Measurements from ENCODE around the gene CHST13.

CHST13 gene

GRCh38 chr3:126491221-126492013 lies 32.5 kb upstream of the CHST13 start:
- no peak for DNase-seq (ENCODE audit: extremely low spot score)
- no peak for TF ChIP-seq ELF4 (IDR thresholded peaks at IDR 0.05)
- TF ChIP-seq PKNOX1 (IDR thresholded peaks at IDR 0.05) = no peak
- TF ChIP-seq FOXK2 (IDR thresholded peaks at IDR 0.05) = no peak
- TF ChIP-seq BHLHE40 (IDR thresholded peaks at IDR 0.05; ENCODE audit: borderline replicate concordance) = no peak
- no peak for TF ChIP-seq HDGF (IDR thresholded peaks at IDR 0.05; ENCODE audit: borderline replicate concordance)
- TF ChIP-seq FOXA1 (IDR thresholded peaks at IDR 0.05) = no peak
- TF ChIP-seq CTBP1 (IDR thresholded peaks at IDR 0.05; ENCODE audit: borderline replicate concordance) = no peak
- TF ChIP-seq LEF1 (IDR thresholded peaks at IDR 0.05; ENCODE audit: borderline replicate concordance) = no peak
- TF ChIP-seq TARDBP (IDR thresholded peaks at IDR 0.05) = no peak
- no peak for TF ChIP-seq SP1 (IDR thresholded peaks at IDR 0.05)
- TF ChIP-seq SUZ12 (IDR thresholded peaks at IDR 0.05) = no peak
- TF ChIP-seq ZNF384 (IDR thresholded peaks at IDR 0.05) = no peak
- ChIA-PET CTCF (no interaction called here), POLR2A (interaction anchor here (1.3 kb wide), 1 partner anchor 15 kb away, joined by 4 read pairs; the partner anchor contains the start of gene ZXDC)

GRCh38 chr3:126493051-126493450 lies 30.9 kb upstream of the CHST13 start:
- DNase-seq (ENCODE audit: extremely low spot score) = no peak
- POLR2A ChIA-PET = no interaction called here
- TF ChIP-seq FOXK2 (IDR thresholded peaks at IDR 0.05) (no peak), L3MBTL2 (conservative IDR thresholded peaks at IDR 0.05) (no peak), HDGF (IDR thresholded peaks at IDR 0.05; ENCODE audit: borderline replicate concordance) (no peak), SP1 (IDR thresholded peaks at IDR 0.05) (no peak)
- CTCF ChIA-PET = no interaction called here

- CTCF ChIA-PET = no interaction called here
- TF ChIP-seq FOXA1 (IDR thresholded peaks at IDR 0.05) (no peak), ARNT (IDR thresholded peaks at IDR 0.05) (no peak), TARDBP (IDR thresholded peaks at IDR 0.05) (no peak), ELF4 (IDR thresholded peaks at IDR 0.05) (no peak)
- POLR2A ChIA-PET = no interaction called here
- no peak for DNase-seq (ENCODE audit: extremely low spot score)
These were observed 30.2 kb upstream of the CHST13 start for GRCh38 chr3:126493739-126494138.

- POLR2A ChIA-PET = no interaction called here
- DNase-seq (ENCODE audit: extremely low spot score) = no peak
- CTCF ChIA-PET = no interaction called here
- TF ChIP-seq CTBP1 (IDR thresholded peaks at IDR 0.05; ENCODE audit: borderline replicate concordance) (no peak), SUZ12 (IDR thresholded peaks at IDR 0.05) (no peak), ELF4 (IDR thresholded peaks at IDR 0.05) (no peak), ARNT (IDR thresholded peaks at IDR 0.05) (no peak), TARDBP (IDR thresholded peaks at IDR 0.05) (no peak), FOXM1 (IDR thresholded peaks at IDR 0.05; ENCODE audit: borderline replicate concordance) (no peak), SP1 (IDR thresholded peaks at IDR 0.05) (no peak), PKNOX1 (IDR thresholded peaks at IDR 0.05) (no peak), NFRKB (IDR thresholded peaks at IDR 0.05) (no peak), LEF1 (IDR thresholded peaks at IDR 0.05; ENCODE audit: borderline replicate concordance) (no peak), FOXA1 (IDR thresholded peaks at IDR 0.05) (no peak), HDGF (IDR thresholded peaks at IDR 0.05; ENCODE audit: borderline replicate concordance) (no peak), FOXK2 (IDR thresholded peaks at IDR 0.05) (no peak), BHLHE40 (IDR thresholded peaks at IDR 0.05; ENCODE audit: borderline replicate concordance) (no peak), ZNF384 (IDR thresholded peaks at IDR 0.05) (no peak)
These were observed 29.6 kb upstream of the CHST13 start for GRCh38 chr3:126494204-126494969.

GRCh38 chr3:126494970-126495230 lies 29.1 kb upstream of the CHST13 start:
- TF ChIP-seq SP1 (IDR thresholded peaks at IDR 0.05) (no peak), ARNT (IDR thresholded peaks at IDR 0.05) (no peak), TARDBP (IDR thresholded peaks at IDR 0.05) (no peak), FOXA1 (IDR thresholded peaks at IDR 0.05) (no peak), LEF1 (IDR thresholded peaks at IDR 0.05; ENCODE audit: borderline replicate concordance) (no peak), FOXK2 (IDR thresholded peaks at IDR 0.05) (no peak), PKNOX1 (IDR thresholded peaks at IDR 0.05) (no peak), HDGF (IDR thresholded peaks at IDR 0.05; ENCODE audit: borderline replicate concordance) (no peak)
- ChIA-PET CTCF (no interaction called here), POLR2A (no interaction called here)
- no peak for DNase-seq (ENCODE audit: extremely low spot score)

GRCh38 chr3:126495786-126496185 lies 28.2 kb upstream of the CHST13 start:
- ChIA-PET POLR2A (interaction anchor here (1.1 kb wide), 1 partner anchor 20 kb away, joined by 3 read pairs; the partner anchor contains the start of gene ZXDC), CTCF (no interaction called here)
- TF ChIP-seq ZNF384 (IDR thresholded peaks at IDR 0.05) (no peak), LEF1 (IDR thresholded peaks at IDR 0.05; ENCODE audit: borderline replicate concordance) (no peak), SP1 (IDR thresholded peaks at IDR 0.05) (no peak), FOXA1 (IDR thresholded peaks at IDR 0.05) (no peak), TARDBP (IDR thresholded peaks at IDR 0.05) (no peak), L3MBTL2 (conservative IDR thresholded peaks at IDR 0.05) (no peak), NFRKB (IDR thresholded peaks at IDR 0.05) (no peak), ELF4 (IDR thresholded peaks at IDR 0.05) (no peak), SUZ12 (IDR thresholded peaks at IDR 0.05) (no peak), BHLHE40 (IDR thresholded peaks at IDR 0.05; ENCODE audit: borderline replicate concordance) (no peak), PKNOX1 (IDR thresholded peaks at IDR 0.05) (no peak), FOXM1 (IDR thresholded peaks at IDR 0.05; ENCODE audit: borderline replicate concordance) (no peak)
- no peak for DNase-seq (ENCODE audit: extremely low spot score)

Data from HEK293T (cell line).